WI38 (cell line): ENCODE data around the gene FGF23.

Experiments
- H3K4me3 ChIP-seq: 2 replicates; pipeline ENCODE4 v1.5.1; 2011; ENCODE audit warnings: low read depth, mild to moderate bottlenecking, control low read depth, low read length
- CTCF ChIP-seq: IDR thresholded peaks from 2 replicates; pipeline ENCODE4 v1.5.1; 2012; ENCODE audit warnings: low read depth, mild to moderate bottlenecking, control low read depth, low read length

Gene FGF23

GRCh38 chr12:4320853-4321701 is 58.4 kb downstream of the FGF23 start, which contains the start of gene TIGAR:
TSS of gene TIGAR (plus strand) at chr12:4321213. CDS start at chr12:4321272, 59 bp downstream.
- H3K4me3 ChIP-seq, result peak within 1 kb of the TSS; percentile 97

GRCh38 chr12:4320497-4320852 is 59.0 kb downstream of the FGF23 start:
- TF ChIP-seq CTCF, result no peak

More at GRCh38 chr12:4320853-4321701, 58.4 kb downstream of the FGF23 start, which contains the start of gene TIGAR:
- no peak for TF ChIP-seq CTCF

More at GRCh38 chr12:4320497-4320852, 59.0 kb downstream of the FGF23 start:
- peak overlapping the region; percentile 97 for H3K4me3 ChIP-seq
